ENCODE data around the gene SIN3A. TPM values are rescaled to one million over a fixed set of nuclear protein-coding genes. Genes with fewer than 3 reads are reported as not detected.
"Not testable (repeated sequence)": the region's sequence is repeated elsewhere in the genome, so short reads cannot be mapped to it uniquely, and the experiment has no call there.

SIN3A gene
- total RNA-seq, result 10 to 100 TPM; 80.1 to 83.3 TPM

- Mint-ChIP-seq H3K27ac (peak within 1 kb of the TSS; percentile 99), H3K9me3 (no peaks in the 10 kb centered on the region), H3K4me3 (peak within 1 kb of the TSS; percentile 97), H3K4me1 (ENCODE audit: low read depth) (peaks cover 38% of the 10 kb centered on the region), H3K36me3 (peaks cover 4% of the 10 kb centered on the region), H3K27me3 (no peaks in the 10 kb centered on the region)
- POLR2A ChIA-PET, result interaction anchor here (0.9 to 7.3 kb wide), 7 partner anchors 40 to 910 kb away, joined by 3 to 86 read pairs (median 5); partner anchors contain the start of genes ARID3B, IMP3, MAN2C1 and PTPN9
- CTCF ChIA-PET, result interaction anchor here (0.8 to 7.4 kb wide), 7 partner anchors 40 to 672 kb away, joined by 3 to 87 read pairs (median 3); partner anchors contain the start of genes IMP3, MAN2C1 and PTPN9
- DNase-seq, result peak; percentile 100
- intact Hi-C loops (cut with micrococcal nuclease), result loop anchor here (1.0 to 5.0 kb wide), 11 partner anchors 45 to 1545 kb away; partner anchors contain the start of genes C15orf39, CLK3, CSK and MAN2C1
Measured at GRCh38 chr15:75451674-75452363, at the start of gene SIN3A. SIN3A (minus strand) TSS chr15:75451690; CDS start chr15:75430375, 21,315 bp downstream.

GRCh38 chr15:75493732-75494131 lies 42.2 kb upstream of the SIN3A start:
- ChIA-PET POLR2A (no interaction called here), CTCF (interaction anchor here (1.2 kb wide), 1 partner anchor 124 kb away, joined by 3 read pairs; no protein-coding TSS in a partner anchor)
- Mint-ChIP-seq H3K9me3 (no peaks in the 10 kb centered on the region), H3K4me1 (ENCODE audit: low read depth) (no peaks in the 10 kb centered on the region), H3K27me3 (no peaks in the 10 kb centered on the region), H3K4me3 (no peak overlapping the region), H3K27ac (no peak overlapping the region), H3K36me3 (peaks cover 12% of the 10 kb centered on the region)
- DNase-seq, result no peak
- intact Hi-C loops (cut with micrococcal nuclease), result no loop called here

GRCh38 chr15:75483961-75484360 lies 32.5 kb upstream of the SIN3A start:
- intact Hi-C loops (cut with micrococcal nuclease), result no loop called here
- no peaks in the 10 kb centered on the region for H3K27me3 Mint-ChIP-seq
- no peak for DNase-seq
- H3K27ac Mint-ChIP-seq, result no peak overlapping the region
- H3K36me3 Mint-ChIP-seq, result peaks cover 3% of the 10 kb centered on the region
- ChIA-PET CTCF (no interaction called here), POLR2A (interaction anchor here (0.6 kb wide), 1 partner anchor 74 kb away, joined by 3 read pairs; no protein-coding TSS in a partner anchor)
- H3K4me3 Mint-ChIP-seq, result no peak overlapping the region
- H3K4me1 Mint-ChIP-seq (ENCODE audit: low read depth), result peaks cover 3% of the 10 kb centered on the region
- no peaks in the 10 kb centered on the region for H3K9me3 Mint-ChIP-seq

GRCh38 chr15:75483556-75483955 lies 32.1 kb upstream of the SIN3A start:
- POLR2A ChIA-PET, result not testable (repeated sequence)

GRCh38 chr15:75483106-75483505 lies 31.6 kb upstream of the SIN3A start:
- CTCF ChIA-PET, result no interaction called here
- no peak for DNase-seq
- H3K27me3 Mint-ChIP-seq, result no peaks in the 10 kb centered on the region
- H3K9me3 Mint-ChIP-seq, result no peaks in the 10 kb centered on the region
- POLR2A ChIA-PET, result no interaction called here
- no peak overlapping the region for H3K4me3 Mint-ChIP-seq
- H3K4me1 Mint-ChIP-seq (ENCODE audit: low read depth), result peaks cover 3% of the 10 kb centered on the region
- H3K36me3 Mint-ChIP-seq, result peaks cover 3% of the 10 kb centered on the region
- no peak overlapping the region for H3K27ac Mint-ChIP-seq
- intact Hi-C loops (cut with micrococcal nuclease), result no loop called here

More at GRCh38 chr15:75483556-75483955, 32.1 kb upstream of the SIN3A start:
- H3K4me1 Mint-ChIP-seq (ENCODE audit: low read depth); CTCF ChIA-PET; intact Hi-C loops (cut with micrococcal nuclease); H3K4me3 Mint-ChIP-seq; H3K9me3 Mint-ChIP-seq; DNase-seq; H3K27ac Mint-ChIP-seq; H3K36me3 Mint-ChIP-seq; H3K27me3 Mint-ChIP-seq: not testable (repeated sequence)

- H3K36me3 Mint-ChIP-seq; intact Hi-C loops (cut with micrococcal nuclease); H3K4me3 Mint-ChIP-seq; H3K9me3 Mint-ChIP-seq; POLR2A ChIA-PET; H3K27me3 Mint-ChIP-seq; CTCF ChIA-PET; H3K27ac Mint-ChIP-seq; DNase-seq; H3K4me1 Mint-ChIP-seq (ENCODE audit: low read depth): not testable (repeated sequence)
Measured at GRCh38 chr15:75480463-75480862, 29.0 kb upstream of the SIN3A start.

GRCh38 chr15:75479670-75480069 lies 28.2 kb upstream of the SIN3A start:
- no peak overlapping the region for H3K4me3 Mint-ChIP-seq
- no peaks in the 10 kb centered on the region for H3K9me3 Mint-ChIP-seq
- ChIA-PET POLR2A (no interaction called here), CTCF (no interaction called here)
- no peaks in the 10 kb centered on the region for H3K27me3 Mint-ChIP-seq
- peaks cover 3% of the 10 kb centered on the region for H3K4me1 Mint-ChIP-seq (ENCODE audit: low read depth)
- no peak for DNase-seq
- H3K27ac Mint-ChIP-seq, result no peak overlapping the region
- H3K36me3 Mint-ChIP-seq, result no peaks in the 10 kb centered on the region
- intact Hi-C loops (cut with micrococcal nuclease), result no loop called here

GRCh38 chr15:75477094-75477493 lies 25.6 kb upstream of the SIN3A start:
- intact Hi-C loops (cut with micrococcal nuclease); H3K36me3 Mint-ChIP-seq; H3K27me3 Mint-ChIP-seq; H3K4me1 Mint-ChIP-seq (ENCODE audit: low read depth); POLR2A ChIA-PET; H3K9me3 Mint-ChIP-seq; H3K4me3 Mint-ChIP-seq; CTCF ChIA-PET; H3K27ac Mint-ChIP-seq; DNase-seq: not testable (repeated sequence)

GRCh38 chr15:75468913-75469598 lies 17.6 kb upstream of the SIN3A start:
- POLR2A ChIA-PET, result no interaction called here
- Mint-ChIP-seq H3K27me3 (no peaks in the 10 kb centered on the region), H3K9me3 (no peaks in the 10 kb centered on the region), H3K27ac (no peak overlapping the region), H3K4me1 (ENCODE audit: low read depth) (no peaks in the 10 kb centered on the region), H3K36me3 (peaks cover 22% of the 10 kb centered on the region), H3K4me3 (no peak overlapping the region)
- CTCF ChIA-PET, result no interaction called here
- intact Hi-C loops (cut with micrococcal nuclease), result no loop called here
- no peak for DNase-seq

GRCh38 chr15:75460646-75461045 lies 9.2 kb upstream of the SIN3A start:
- H3K9me3 Mint-ChIP-seq, result no peaks in the 10 kb centered on the region
- no peaks in the 10 kb centered on the region for H3K36me3 Mint-ChIP-seq
- H3K27ac Mint-ChIP-seq, result no peak overlapping the region
- no peaks in the 10 kb centered on the region for H3K27me3 Mint-ChIP-seq
- DNase-seq, result no peak
- ChIA-PET CTCF (interaction anchor here (0.7 kb wide), 1 partner anchor 92 kb away, joined by 3 read pairs; the partner anchor contains the start of gene MAN2C1), POLR2A (no interaction called here)
- intact Hi-C loops (cut with micrococcal nuclease), result no loop called here
- peaks cover 10% of the 10 kb centered on the region for H3K4me1 Mint-ChIP-seq (ENCODE audit: low read depth)
- H3K4me3 Mint-ChIP-seq, result no peak overlapping the region

- Mint-ChIP-seq H3K9me3 (no peaks in the 10 kb centered on the region), H3K27ac (no peak overlapping the region), H3K36me3 (no peaks in the 10 kb centered on the region), H3K4me1 (ENCODE audit: low read depth) (peaks cover 10% of the 10 kb centered on the region), H3K27me3 (no peaks in the 10 kb centered on the region), H3K4me3 (no peak overlapping the region)
- intact Hi-C loops (cut with micrococcal nuclease), result no loop called here
- ChIA-PET CTCF (interaction anchor here (1.3 kb wide), 1 partner anchor 92 kb away, joined by 4 read pairs; no protein-coding TSS in a partner anchor), POLR2A (interaction anchor here (0.8 kb wide), 1 partner anchor 84 kb away, joined by 3 read pairs; no protein-coding TSS in a partner anchor)
- no peak for DNase-seq
Measured at GRCh38 chr15:75459581-75459980, 8.1 kb upstream of the SIN3A start.

- peaks cover 10% of the 10 kb centered on the region for H3K4me1 Mint-ChIP-seq (ENCODE audit: low read depth)
- ChIA-PET POLR2A (interaction anchor here (1.5 to 7.3 kb wide), 4 partner anchors 10 to 183 kb away, joined by 3 to 86 read pairs (median 28); partner anchors contain the start of genes IMP3 and MAN2C1), CTCF (interaction anchor here (7.4 kb wide), 1 partner anchor 89 kb away, joined by 87 read pairs; the partner anchor contains the start of gene MAN2C1)
- peak overlapping the region; percentile 94 for H3K27ac Mint-ChIP-seq
- intact Hi-C loops (cut with micrococcal nuclease), result no loop called here
- H3K9me3 Mint-ChIP-seq, result no peaks in the 10 kb centered on the region
- no peak for DNase-seq
- no peaks in the 10 kb centered on the region for H3K27me3 Mint-ChIP-seq
- no peaks in the 10 kb centered on the region for H3K36me3 Mint-ChIP-seq
- H3K4me3 Mint-ChIP-seq, result peak overlapping the region; percentile 87
Measured at GRCh38 chr15:75456710-75457109, 5.2 kb upstream of the SIN3A start.
